Measurements from ENCODE around the gene DUSP16.

DNA sequence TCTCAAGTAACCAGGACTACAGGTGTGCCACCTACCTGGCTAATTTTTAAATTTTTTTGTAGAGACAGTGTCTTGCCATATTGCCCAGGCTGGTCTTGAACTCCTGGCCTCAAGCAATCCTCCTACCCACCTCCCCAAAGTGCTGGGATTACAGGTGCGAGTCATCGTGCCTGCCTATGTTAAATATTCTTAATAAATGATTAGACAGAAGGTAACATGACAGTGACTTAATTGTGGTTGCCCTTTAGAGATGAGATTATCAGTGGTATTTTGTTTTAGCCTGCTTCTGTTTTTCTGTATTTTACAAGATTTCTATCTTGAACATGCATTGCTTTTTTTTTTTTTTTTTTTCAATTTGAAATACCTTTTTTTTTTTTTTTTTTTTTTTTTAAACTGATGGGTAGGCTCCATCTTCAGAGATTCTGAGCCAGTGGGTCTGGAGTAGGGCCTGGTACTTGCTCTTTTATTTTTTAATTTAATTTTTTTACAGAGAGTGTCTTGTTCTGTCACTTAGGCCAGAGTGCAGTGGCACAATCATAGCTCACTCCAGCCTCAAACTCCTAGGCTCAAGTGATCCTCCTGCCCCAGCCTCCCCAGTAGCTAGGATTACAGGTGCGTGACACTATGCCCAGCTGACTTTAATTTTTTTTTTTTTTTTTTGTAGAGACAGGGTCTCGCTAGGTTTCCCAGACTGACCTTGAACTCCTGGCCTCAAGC is 117.3 kb downstream of the DUSP16 start:
- TF ChIP-seq, protein P1, sequence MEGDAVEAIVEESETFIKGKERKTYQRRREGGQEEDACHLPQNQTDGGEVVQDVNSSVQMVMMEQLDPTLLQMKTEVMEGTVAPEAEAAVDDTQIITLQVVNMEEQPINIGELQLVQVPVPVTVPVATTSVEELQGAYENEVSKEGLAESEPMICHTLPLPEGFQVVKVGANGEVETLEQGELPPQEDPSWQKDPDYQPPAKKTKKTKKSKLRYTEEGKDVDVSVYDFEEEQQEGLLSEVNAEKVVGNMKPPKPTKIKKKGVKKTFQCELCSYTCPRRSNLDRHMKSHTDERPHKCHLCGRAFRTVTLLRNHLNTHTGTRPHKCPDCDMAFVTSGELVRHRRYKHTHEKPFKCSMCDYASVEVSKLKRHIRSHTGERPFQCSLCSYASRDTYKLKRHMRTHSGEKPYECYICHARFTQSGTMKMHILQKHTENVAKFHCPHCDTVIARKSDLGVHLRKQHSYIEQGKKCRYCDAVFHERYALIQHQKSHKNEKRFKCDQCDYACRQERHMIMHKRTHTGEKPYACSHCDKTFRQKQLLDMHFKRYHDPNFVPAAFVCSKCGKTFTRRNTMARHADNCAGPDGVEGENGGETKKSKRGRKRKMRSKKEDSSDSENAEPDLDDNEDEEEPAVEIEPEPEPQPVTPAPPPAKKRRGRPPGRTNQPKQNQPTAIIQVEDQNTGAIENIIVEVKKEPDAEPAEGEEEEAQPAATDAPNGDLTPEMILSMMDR (IDR thresholded peaks at IDR 0.05), result no peak
- TF ChIP-seq POLR2A (IDR thresholded peaks at IDR 0.05) (no peak), POLR2AphosphoS5 (IDR thresholded peaks at IDR 0.05) (no peak)

Measured in sigmoid colon (tissue), 4 donors.